Body of pancreas (tissue), 4 donors: Measurements from ENCODE around the gene BPGM. TPM values are rescaled to one million over a fixed set of nuclear protein-coding genes. Genes with fewer than 3 reads are reported as not detected.

Experiments
- ATAC-seq: fragments of 150-250 bp; one replicate; pipeline ENCODE4 v1.9.1; 2016
- DNase-seq, 4 donors: peaks; one replicate each; pipeline ENCODE4 v3.0.0-alpha.2; 2019
- H3K27ac ChIP-seq, 4 donors: fragments of 200-600 bp; sonication (generic); 1 replicate in 3 of 4; 2 replicates in 1 of 4; pipeline versions ENCODE4 v1.5.1 to v1.6.1; 2016 to 2019; ENCODE audit warnings: mild to moderate bottlenecking in 1 of 4, mixed read lengths in 1 of 4, moderate library complexity in 1 of 4
- H3K27me3 ChIP-seq, 2 donors: fragments of 200-600 bp; sonication (generic); one replicate each; pipeline ENCODE4 v1.6.0; 2016; ENCODE audit warnings: mild to moderate bottlenecking in 1 of 2
- H3K36me3 ChIP-seq, 2 donors: fragments of 200-600 bp; sonication (generic); replicated peaks in 1 of 2; 2 replicates each; pipeline ENCODE4 v1.5.1; 2016; ENCODE audit warnings: low read depth in 2 of 2; ENCODE audit not compliant: insufficient read depth in 1 of 2
- H3K4me1 ChIP-seq: fragments of 200-600 bp; sonication (generic); one replicate; pipeline ENCODE4 v1.6.0; 2016
- H3K4me3 ChIP-seq, 2 donors: fragments of 200-600 bp; sonication (generic); 1 replicate in 1 of 2; 2 replicates in 1 of 2; pipeline ENCODE4 v1.5.1; 2016 to 2019
- H3K9me3 ChIP-seq, 3 donors: fragments of 200-600 bp; sonication (generic); 1 replicate in 2 of 3; 2 replicates in 1 of 3; pipeline ENCODE4 v1.5.1; 2016
- POLR2A ChIP-seq, 3 donors: fragments of 450-650 bp; IDR thresholded peaks; one replicate each; pipeline ENCODE4 v1.6.1; 2016; ENCODE audit warnings: antibody characterized with exemption in 3 of 3, mild to moderate bottlenecking in 2 of 3
- WGBS, 2 donors: methylation state at CpG; one replicate each; pipeline ENCODE4 v1.1.5; 2017; 5-methylcytosine and 5-hydroxymethylcytosine counted together
- intact Hi-C: fragments of 100-400 bp; cut with DNase I; formaldehyde crosslinking; loops from one replicate; pipeline ENCODE4 v1.15.1; 2023
- total RNA-seq, 2 donors: library from RNA; depleted of rRNA; stranded (reverse); fragments of >200 nt; gene quantifications; one replicate each; pipeline ENCODE4 v1.1.0, GENCODE V29; 2016
- TF ChIP-seq, protein P1 (sequence below), 7 experiments: fragments of 450-650 bp in 4 of 7; fragments of 200-600 bp in 3 of 7; sonication (generic) in 3 of 7; IDR thresholded peaks; one replicate each; pipeline ENCODE4 v1.5.1; 2016 to 2019; ENCODE audit warnings: antibody characterized with exemption in 7 of 7

The BPGM gene
- total RNA-seq, 2 donors from 2014 or later = 2.6 to 7.8 TPM

DNA sequence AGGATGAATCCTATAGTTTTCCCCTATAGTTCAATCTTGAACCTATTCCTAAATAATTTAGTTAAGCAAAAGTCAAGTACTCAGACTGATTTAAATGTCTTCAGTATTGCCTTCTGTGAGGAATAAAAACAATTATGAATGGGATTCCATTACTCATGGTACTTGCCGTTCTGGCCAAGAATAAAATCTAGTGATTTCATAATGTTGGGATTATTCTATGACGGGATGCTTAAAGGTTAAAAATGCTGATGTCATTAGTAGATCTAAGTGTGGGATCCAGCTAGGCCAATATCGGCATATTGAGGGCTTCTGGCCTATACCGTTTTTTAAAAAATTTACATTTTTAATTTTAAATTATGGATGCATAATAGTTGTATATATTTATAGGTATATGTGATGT is 5.3 kb downstream of the BPGM start:
- Histone ChIP-seq H3K27me3 (no peaks in the 10 kb centered on the region), H3K9me3 (no peaks in the 10 kb centered on the region), H3K4me1 (peaks cover 7% of the 10 kb centered on the region), H3K4me3 (no peak overlapping the region), H3K36me3 (no peaks in the 10 kb centered on the region), H3K27ac (no peak overlapping the region)
- no peak for TF ChIP-seq POLR2A (IDR thresholded peaks at IDR 0.05)
- TF ChIP-seq, protein P1, sequence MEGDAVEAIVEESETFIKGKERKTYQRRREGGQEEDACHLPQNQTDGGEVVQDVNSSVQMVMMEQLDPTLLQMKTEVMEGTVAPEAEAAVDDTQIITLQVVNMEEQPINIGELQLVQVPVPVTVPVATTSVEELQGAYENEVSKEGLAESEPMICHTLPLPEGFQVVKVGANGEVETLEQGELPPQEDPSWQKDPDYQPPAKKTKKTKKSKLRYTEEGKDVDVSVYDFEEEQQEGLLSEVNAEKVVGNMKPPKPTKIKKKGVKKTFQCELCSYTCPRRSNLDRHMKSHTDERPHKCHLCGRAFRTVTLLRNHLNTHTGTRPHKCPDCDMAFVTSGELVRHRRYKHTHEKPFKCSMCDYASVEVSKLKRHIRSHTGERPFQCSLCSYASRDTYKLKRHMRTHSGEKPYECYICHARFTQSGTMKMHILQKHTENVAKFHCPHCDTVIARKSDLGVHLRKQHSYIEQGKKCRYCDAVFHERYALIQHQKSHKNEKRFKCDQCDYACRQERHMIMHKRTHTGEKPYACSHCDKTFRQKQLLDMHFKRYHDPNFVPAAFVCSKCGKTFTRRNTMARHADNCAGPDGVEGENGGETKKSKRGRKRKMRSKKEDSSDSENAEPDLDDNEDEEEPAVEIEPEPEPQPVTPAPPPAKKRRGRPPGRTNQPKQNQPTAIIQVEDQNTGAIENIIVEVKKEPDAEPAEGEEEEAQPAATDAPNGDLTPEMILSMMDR (IDR thresholded peaks at IDR 0.05) = no peak
- DNase-seq = no peak
- intact Hi-C loops = no loop called here
- no peak for ATAC-seq
- WGBS, 2 donors = 84 to 91% methylated on average over 4 of the region's 4 CpGs

DNA sequence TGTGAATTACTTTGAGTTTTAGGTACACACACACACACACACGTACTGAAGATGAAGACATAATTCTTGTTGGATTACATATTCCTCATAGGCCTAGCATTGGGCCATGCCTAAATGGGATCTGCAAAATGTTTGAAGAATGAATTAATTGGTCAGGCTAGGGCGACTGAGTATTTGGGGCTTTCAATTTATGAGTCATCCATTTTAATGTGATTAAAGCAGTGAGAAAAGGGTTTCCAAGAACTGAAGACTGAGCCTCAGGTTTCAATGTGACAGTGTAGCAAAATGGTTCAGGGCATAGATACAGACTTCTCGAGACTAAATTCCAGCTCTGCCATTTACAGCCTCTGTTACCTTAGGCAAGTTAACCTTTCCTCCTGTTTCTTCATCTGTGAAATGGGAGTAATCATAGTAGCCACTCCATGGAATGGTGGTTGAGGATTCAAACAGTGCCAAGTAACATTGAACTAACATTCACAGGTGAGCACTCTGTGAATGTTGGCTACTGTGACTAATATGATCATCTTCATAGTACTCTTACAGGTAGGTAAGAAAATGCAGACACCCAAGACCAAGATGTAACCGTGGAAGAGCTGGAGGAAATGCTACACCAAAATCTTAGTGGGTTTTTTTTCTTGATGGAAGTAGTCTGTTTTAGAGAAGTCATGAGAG is 7.6 kb downstream of the BPGM start:
- Histone ChIP-seq H3K36me3 (no peaks in the 10 kb centered on the region), H3K27me3 (no peaks in the 10 kb centered on the region), H3K9me3 (no peaks in the 10 kb centered on the region), H3K4me3 (no peak overlapping the region), H3K27ac (no peak overlapping the region), H3K4me1 (no peaks in the 10 kb centered on the region)
- DNase-seq (no peak), ATAC-seq (no peak)
- intact Hi-C loops = no loop called here
- 68 to 69% methylated on average over 4 of the region's 4 CpGs for WGBS, 2 donors
- TF ChIP-seq, protein P1 (IDR thresholded peaks at IDR 0.05) = no peak
- TF ChIP-seq POLR2A (IDR thresholded peaks at IDR 0.05) = no peak

DNA sequence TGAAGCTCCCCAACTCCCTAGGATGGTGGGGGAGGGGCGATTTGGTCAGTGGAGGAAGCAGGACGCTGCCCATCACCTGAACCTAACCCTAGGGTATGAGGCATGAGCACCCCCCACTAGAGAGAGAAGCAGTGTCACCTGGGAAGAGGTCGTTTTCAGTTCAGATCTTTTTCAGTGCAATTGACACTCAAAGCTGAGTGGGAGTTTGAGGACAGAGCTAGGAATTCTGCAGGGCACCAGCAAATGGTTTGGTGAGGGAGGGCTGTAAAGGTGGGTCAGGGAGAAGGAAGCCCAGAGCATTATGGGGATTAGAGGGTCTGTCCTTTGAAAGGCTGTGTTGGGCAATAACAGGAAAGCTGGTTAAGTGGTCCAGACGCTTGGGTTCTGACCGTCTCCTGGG is 10.9 kb downstream of the BPGM start:
- no peak for TF ChIP-seq POLR2A (IDR thresholded peaks at IDR 0.05)
- TF ChIP-seq, protein P1 (IDR thresholded peaks at IDR 0.05) = no peak
- Histone ChIP-seq H3K9me3 (no peaks in the 10 kb centered on the region), H3K27me3 (no peaks in the 10 kb centered on the region), H3K4me1 (no peaks in the 10 kb centered on the region), H3K4me3 (no peak overlapping the region), H3K27ac (no peak overlapping the region), H3K36me3 (no peaks in the 10 kb centered on the region)
- 58 to 73% methylated on average over 5 of the region's 5 CpGs for WGBS, 2 donors
- intact Hi-C loops = no loop called here
- ATAC-seq (no peak), DNase-seq (no peak)

DNA sequence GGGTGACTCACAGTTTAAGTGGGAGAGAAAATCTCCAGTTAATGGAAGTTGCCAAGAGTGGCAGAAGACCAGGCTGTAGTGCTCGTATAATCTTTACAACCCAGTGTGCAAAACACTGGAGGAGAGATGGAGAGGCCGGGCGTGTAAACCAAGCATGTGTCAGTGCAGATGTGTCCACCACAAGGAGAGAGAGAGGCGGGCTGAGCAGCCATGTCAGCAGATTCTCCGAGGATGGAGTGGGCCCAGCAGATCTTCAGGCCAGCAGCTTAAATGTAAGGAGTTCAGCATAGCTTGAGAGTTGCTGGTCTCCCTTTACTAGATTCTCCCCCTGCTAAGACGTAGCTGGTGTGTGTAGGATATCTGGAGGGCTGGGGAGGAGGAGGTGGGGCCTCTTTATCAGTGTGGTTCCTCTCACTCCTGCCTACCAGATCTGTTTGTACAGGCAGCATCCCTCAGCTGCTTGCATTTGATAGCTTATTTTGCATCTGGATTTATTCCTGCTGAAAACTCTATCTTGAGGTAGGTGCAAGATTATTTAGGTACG is 13.7 kb downstream of the BPGM start:
- TF ChIP-seq, protein P1 (IDR thresholded peaks at IDR 0.05) = no peak
- no peak for TF ChIP-seq POLR2A (IDR thresholded peaks at IDR 0.05)
- intact Hi-C loops = no loop called here
- Histone ChIP-seq H3K9me3 (no peaks in the 10 kb centered on the region), H3K36me3 (no peaks in the 10 kb centered on the region), H3K4me3 (no peak overlapping the region), H3K27ac (no peak overlapping the region), H3K27me3 (no peaks in the 10 kb centered on the region), H3K4me1 (no peaks in the 10 kb centered on the region)
- 85 to 94% methylated on average over 7 of the region's 7 CpGs for WGBS, 2 donors
- ATAC-seq (no peak), DNase-seq (no peak)

DNA sequence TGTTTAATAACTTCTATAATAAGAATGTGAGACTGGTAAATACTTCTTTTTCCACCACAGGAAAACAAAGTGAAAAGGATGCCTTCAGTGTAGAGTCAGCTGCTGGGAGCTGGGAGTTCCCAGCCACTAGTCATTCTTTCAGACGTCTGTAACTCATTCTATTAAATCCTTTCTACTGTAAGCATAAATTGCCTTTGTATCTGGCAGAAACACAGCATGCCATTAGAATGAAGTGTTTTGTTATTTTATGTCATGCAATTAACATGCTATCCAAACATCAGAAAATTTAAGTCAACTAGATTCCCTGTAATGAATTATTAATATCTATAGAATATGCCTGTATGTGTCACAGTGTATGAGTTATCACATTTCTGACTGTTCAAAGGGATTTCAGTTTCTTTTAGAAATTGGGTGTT is 14.3 kb downstream of the BPGM start:
- H3K36me3 ChIP-seq = no peaks in the 10 kb centered on the region
- no peak overlapping the region for H3K4me3 ChIP-seq
- ATAC-seq (no peak), DNase-seq (no peak)
- no peaks in the 10 kb centered on the region for H3K4me1 ChIP-seq
- no peaks in the 10 kb centered on the region for H3K27me3 ChIP-seq
- no peaks in the 10 kb centered on the region for H3K9me3 ChIP-seq
- intact Hi-C loops = no loop called here
- no peak overlapping the region for H3K27ac ChIP-seq
- TF ChIP-seq, protein P1 (IDR thresholded peaks at IDR 0.05) = no peak
- TF ChIP-seq POLR2A (IDR thresholded peaks at IDR 0.05) = no peak
- 48 to 60% methylated on average over 1 of the region's 1 CpG for WGBS, 2 donors
